Lower lobe of right lung (tissue), 2 donors: Measurements from ENCODE around the gene AQP6. TPM values are rescaled to one million over a fixed set of nuclear protein-coding genes. Genes with fewer than 3 reads are reported as not detected.

ENCODE experiments used
- ATAC-seq, 2 donors: fragments of 200-7000 bp; cut with Tn5 transposase; one replicate each; pipeline ENCODE4 v1.9.1; 2020 to 2022; ENCODE audit warnings: mild to moderate bottlenecking in 2 of 2, moderate library complexity in 2 of 2
- DNase-seq: peaks from one replicate; pipeline ENCODE4 v3.0.0-alpha.2; 2020
- H3K27ac ChIP-seq: fragments of 200-600 bp; one replicate; pipeline ENCODE4 v1.8.0; 2022
- H3K27me3 ChIP-seq: fragments of 200-600 bp; one replicate; pipeline ENCODE4 v1.8.0; 2022; ENCODE audit warnings: low read depth
- H3K36me3 ChIP-seq: fragments of 200-600 bp; one replicate; pipeline ENCODE4 v1.8.0; 2022; ENCODE audit warnings: mild to moderate bottlenecking
- H3K4me1 ChIP-seq: fragments of 200-600 bp; one replicate; pipeline ENCODE4 v1.8.0; 2022
- H3K4me3 ChIP-seq: fragments of 200-600 bp; one replicate; pipeline ENCODE4 v1.8.0; 2022; ENCODE audit warnings: mild to moderate bottlenecking
- H3K9me3 ChIP-seq: fragments of 200-600 bp; one replicate; pipeline ENCODE4 v1.8.0; 2022
- CTCF ChIP-seq: fragments of 200-600 bp; IDR thresholded peaks from one replicate; pipeline ENCODE4 v1.8.0; 2022; ENCODE audit warnings: antibody characterized with exemption, mild to moderate bottlenecking
- intact Hi-C: fragments of 100-400 bp; cut with DNase I; formaldehyde crosslinking; loops from one replicate; pipeline ENCODE4 v1.11.0; 2022
- total RNA-seq: library from RNA; stranded (reverse); fragmentation: NEBNext Ultra II Directional; extraction: Animal tissue kit (Norgen Biotek cat#: 25700); gene quantifications from one replicate; pipeline ENCODE4 v1.2.1, GENCODE V29; 2021
- donor health status: DM: no; HTN: yes; CAD: no; lungs with severe emphysema.

Gene AQP6
- total RNA-seq, 1 donor from 2014 or later = 0.09 TPM

GRCh38 chr12:50018968-50019367 lies 46.2 kb downstream of the AQP6 start:
- TF ChIP-seq CTCF = no peak
- Histone ChIP-seq H3K27me3 (no peaks in the 10 kb centered on the region), H3K9me3 (no peaks in the 10 kb centered on the region), H3K36me3 (no peaks in the 10 kb centered on the region), H3K4me3 (no peak overlapping the region), H3K27ac (no peak overlapping the region), H3K4me1 (peaks cover 9% of the 10 kb centered on the region)
- intact Hi-C loops = no loop called here
- no peak for ATAC-seq
- DNase-seq = no peak

GRCh38 chr12:50019524-50019923 lies 46.8 kb downstream of the AQP6 start:
- Histone ChIP-seq H3K4me1 (peaks cover 14% of the 10 kb centered on the region), H3K27ac (no peak overlapping the region), H3K4me3 (no peak overlapping the region), H3K36me3 (no peaks in the 10 kb centered on the region), H3K9me3 (no peaks in the 10 kb centered on the region), H3K27me3 (no peaks in the 10 kb centered on the region)
- ATAC-seq (no peak), DNase-seq (no peak)
- no peak for TF ChIP-seq CTCF
- intact Hi-C loops = no loop called here

GRCh38 chr12:50021031-50021430 lies 48.3 kb downstream of the AQP6 start:
- Histone ChIP-seq H3K27me3 (no peaks in the 10 kb centered on the region), H3K36me3 (no peaks in the 10 kb centered on the region), H3K9me3 (no peaks in the 10 kb centered on the region), H3K4me3 (no peak overlapping the region), H3K4me1 (peaks cover 19% of the 10 kb centered on the region), H3K27ac (no peak overlapping the region)
- intact Hi-C loops = no loop called here
- DNase-seq = no peak
- no peak for TF ChIP-seq CTCF
- ATAC-seq = no peak

- no peak for ATAC-seq
- no peaks in the 10 kb centered on the region for H3K27me3 ChIP-seq
- H3K4me1 ChIP-seq = peaks cover 10% of the 10 kb centered on the region
- no peak overlapping the region for H3K4me3 ChIP-seq
- H3K27ac ChIP-seq = no peak overlapping the region
- H3K9me3 ChIP-seq = no peaks in the 10 kb centered on the region
- intact Hi-C loops = no loop called here
- H3K36me3 ChIP-seq = no peaks in the 10 kb centered on the region
- no peak for DNase-seq
- no peak for TF ChIP-seq CTCF
Observed at GRCh38 chr12:50022903-50023302, 50.2 kb downstream of the AQP6 start.

- H3K36me3 ChIP-seq = no peaks in the 10 kb centered on the region
- intact Hi-C loops = no loop called here
- no peak for TF ChIP-seq CTCF
- no peaks in the 10 kb centered on the region for H3K9me3 ChIP-seq
- H3K27me3 ChIP-seq = no peaks in the 10 kb centered on the region
- DNase-seq = no peak
- peaks cover 10% of the 10 kb centered on the region for H3K4me1 ChIP-seq
- no peak for ATAC-seq
- no peak overlapping the region for H3K27ac ChIP-seq
- H3K4me3 ChIP-seq = peak overlapping the region; percentile 79
Observed at GRCh38 chr12:50024227-50024626, 51.5 kb downstream of the AQP6 start.

GRCh38 chr12:50024805-50025186 lies 52.0 kb downstream of the AQP6 start:
- ATAC-seq = peak in 1 of 2 donors; percentile 22
- H3K4me1 ChIP-seq = peaks cover 10% of the 10 kb centered on the region
- no peaks in the 10 kb centered on the region for H3K36me3 ChIP-seq
- peak overlapping the region; percentile 79 for H3K4me3 ChIP-seq
- H3K27ac ChIP-seq = peak overlapping the region; percentile 66
- H3K9me3 ChIP-seq = no peaks in the 10 kb centered on the region
- intact Hi-C loops = no loop called here
- no peak for DNase-seq
- H3K27me3 ChIP-seq = no peaks in the 10 kb centered on the region
- no peak for TF ChIP-seq CTCF
